Measurements from ENCODE around the gene PPM1H. TPM values are rescaled to one million over a fixed set of nuclear protein-coding genes. Genes with fewer than 3 reads are reported as not detected.

Gene PPM1H
- total RNA-seq, 1 experiment from 2014 or later = 37.1 TPM

DNA sequence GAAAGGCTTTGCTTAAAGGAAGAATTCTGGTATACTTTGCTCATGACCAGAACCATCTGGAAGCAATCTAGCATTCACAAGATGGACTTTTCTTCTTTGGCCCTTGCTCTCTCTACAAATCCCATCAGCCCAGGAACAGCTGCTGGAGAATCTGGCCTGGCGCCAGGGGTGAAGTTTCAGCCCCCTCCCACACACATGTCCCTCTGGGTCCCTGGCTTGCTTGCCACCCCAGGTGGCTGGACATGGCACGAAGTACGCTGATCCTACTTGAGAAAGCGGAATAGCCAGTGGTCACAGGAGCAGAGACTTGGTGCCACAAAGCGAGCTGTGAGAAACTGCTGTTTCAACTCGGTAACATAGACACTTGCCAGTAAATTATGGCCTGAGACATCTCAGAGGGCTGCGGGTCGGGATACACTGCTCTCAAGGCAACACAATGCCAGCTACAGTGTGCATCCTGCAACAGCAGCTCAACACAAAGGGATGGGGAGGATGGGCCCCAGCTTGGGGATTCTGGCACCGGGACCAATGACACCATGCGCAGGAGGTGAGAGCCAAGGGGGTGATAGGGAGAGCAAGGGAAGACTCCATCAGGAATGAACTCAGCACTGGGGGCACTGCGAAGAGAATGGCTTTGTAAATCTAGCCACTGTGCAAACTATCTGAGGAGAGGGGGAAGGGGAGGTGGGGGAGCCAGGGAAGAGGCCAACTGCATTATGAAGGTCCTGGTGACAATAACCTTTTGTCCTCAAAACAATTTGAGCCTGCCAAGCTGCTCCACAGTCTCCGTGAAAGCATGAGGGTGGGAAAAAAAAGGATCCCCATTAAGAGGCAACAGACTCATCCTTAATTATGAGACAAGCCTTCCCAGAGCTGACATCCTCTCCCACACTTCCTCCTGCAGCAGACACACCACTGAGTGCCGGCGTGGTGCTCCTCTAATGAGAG, 219.9 kb downstream of the PPM1H start (continued):
- TF ChIP-seq, protein P1, sequence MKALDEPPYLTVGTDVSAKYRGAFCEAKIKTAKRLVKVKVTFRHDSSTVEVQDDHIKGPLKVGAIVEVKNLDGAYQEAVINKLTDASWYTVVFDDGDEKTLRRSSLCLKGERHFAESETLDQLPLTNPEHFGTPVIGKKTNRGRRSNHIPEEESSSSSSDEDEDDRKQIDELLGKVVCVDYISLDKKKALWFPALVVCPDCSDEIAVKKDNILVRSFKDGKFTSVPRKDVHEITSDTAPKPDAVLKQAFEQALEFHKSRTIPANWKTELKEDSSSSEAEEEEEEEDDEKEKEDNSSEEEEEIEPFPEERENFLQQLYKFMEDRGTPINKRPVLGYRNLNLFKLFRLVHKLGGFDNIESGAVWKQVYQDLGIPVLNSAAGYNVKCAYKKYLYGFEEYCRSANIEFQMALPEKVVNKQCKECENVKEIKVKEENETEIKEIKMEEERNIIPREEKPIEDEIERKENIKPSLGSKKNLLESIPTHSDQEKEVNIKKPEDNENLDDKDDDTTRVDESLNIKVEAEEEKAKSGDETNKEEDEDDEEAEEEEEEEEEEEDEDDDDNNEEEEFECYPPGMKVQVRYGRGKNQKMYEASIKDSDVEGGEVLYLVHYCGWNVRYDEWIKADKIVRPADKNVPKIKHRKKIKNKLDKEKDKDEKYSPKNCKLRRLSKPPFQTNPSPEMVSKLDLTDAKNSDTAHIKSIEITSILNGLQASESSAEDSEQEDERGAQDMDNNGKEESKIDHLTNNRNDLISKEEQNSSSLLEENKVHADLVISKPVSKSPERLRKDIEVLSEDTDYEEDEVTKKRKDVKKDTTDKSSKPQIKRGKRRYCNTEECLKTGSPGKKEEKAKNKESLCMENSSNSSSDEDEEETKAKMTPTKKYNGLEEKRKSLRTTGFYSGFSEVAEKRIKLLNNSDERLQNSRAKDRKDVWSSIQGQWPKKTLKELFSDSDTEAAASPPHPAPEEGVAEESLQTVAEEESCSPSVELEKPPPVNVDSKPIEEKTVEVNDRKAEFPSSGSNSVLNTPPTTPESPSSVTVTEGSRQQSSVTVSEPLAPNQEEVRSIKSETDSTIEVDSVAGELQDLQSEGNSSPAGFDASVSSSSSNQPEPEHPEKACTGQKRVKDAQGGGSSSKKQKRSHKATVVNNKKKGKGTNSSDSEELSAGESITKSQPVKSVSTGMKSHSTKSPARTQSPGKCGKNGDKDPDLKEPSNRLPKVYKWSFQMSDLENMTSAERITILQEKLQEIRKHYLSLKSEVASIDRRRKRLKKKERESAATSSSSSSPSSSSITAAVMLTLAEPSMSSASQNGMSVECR (CRISPR knock-in tag; IDR thresholded peaks at IDR 0.05; ENCODE audit: borderline replicate concordance) = no peak
- TF ChIP-seq MLX (CRISPR knock-in tag; IDR thresholded peaks at IDR 0.05) (no peak), NR3C1 (CRISPR knock-in tag; conservative IDR thresholded peaks at IDR 0.05; ENCODE audit: low read depth) (no peak), NFE2L1 (CRISPR knock-in tag; IDR thresholded peaks at IDR 0.05) (no peak), ZBTB21 (CRISPR knock-in tag; IDR thresholded peaks at IDR 0.05; ENCODE audit: borderline replicate concordance) (no peak), ZNF512 (CRISPR knock-in tag; IDR thresholded peaks at IDR 0.05; ENCODE audit: borderline replicate concordance) (no peak), TEAD4 (CRISPR knock-in tag; IDR thresholded peaks at IDR 0.05) (no peak), ZBTB43 (CRISPR knock-in tag; IDR thresholded peaks at IDR 0.05) (no peak), SMAD3 (CRISPR knock-in tag; IDR thresholded peaks at IDR 0.05; ENCODE audit: borderline replicate concordance) (no peak), PRRX2 (CRISPR knock-in tag; IDR thresholded peaks at IDR 0.05) (no peak)
- TF ChIP-seq, protein P2, sequence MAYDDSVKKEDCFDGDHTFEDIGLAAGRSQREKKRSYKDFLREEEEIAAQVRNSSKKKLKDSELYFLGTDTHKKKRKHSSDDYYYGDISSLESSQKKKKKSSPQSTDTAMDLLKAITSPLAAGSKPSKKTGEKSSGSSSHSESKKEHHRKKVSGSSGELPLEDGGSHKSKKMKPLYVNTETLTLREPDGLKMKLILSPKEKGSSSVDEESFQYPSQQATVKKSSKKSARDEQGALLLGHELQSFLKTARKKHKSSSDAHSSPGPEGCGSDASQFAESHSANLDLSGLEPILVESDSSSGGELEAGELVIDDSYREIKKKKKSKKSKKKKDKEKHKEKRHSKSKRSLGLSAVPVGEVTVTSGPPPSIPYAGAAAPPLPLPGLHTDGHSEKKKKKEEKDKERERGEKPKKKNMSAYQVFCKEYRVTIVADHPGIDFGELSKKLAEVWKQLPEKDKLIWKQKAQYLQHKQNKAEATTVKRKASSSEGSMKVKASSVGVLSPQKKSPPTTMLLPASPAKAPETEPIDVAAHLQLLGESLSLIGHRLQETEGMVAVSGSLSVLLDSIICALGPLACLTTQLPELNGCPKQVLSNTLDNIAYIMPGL (CRISPR knock-in tag; IDR thresholded peaks at IDR 0.05) = no peak

DNA sequence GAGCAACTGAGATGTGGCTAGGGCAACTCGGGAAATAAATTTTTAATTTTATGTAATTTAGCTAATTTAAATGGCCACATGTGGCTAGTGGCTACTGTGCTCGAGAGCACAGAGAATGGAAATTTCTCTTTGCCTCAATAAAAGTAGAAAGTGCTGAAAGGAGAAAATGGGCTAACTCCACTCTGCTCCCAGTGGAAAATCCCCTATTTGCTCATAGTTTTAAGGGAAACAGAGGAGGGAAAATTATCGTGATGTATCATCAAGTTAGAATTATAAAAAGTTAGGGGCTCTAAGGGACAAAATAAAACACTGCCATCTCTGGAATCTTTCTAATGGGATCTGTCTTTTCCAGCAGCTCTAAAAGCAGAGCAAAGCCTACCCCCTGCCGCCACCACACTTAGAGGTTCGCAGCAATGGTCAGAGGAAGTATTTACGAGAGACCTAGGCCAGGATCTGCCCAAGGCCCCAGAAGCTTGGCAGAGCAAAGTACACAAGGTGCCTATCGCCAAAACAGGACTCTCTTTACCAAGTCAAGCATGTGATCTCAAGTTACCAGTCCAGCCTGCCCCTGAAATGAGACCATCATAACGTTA, 220.7 kb downstream of the PPM1H start:
- POLR2A ChIA-PET = interaction anchor here (0.7 kb wide), 1 partner anchor 134 kb away, joined by 4 read pairs; no protein-coding TSS in a partner anchor
- Mint-ChIP-seq H3K27ac (peak overlapping the region; percentile 11; the same call in 1 of the 2 replicates), H3K36me3 (peaks cover 2% of the 10 kb centered on the region), H3K4me1 (peaks cover 45% of the 10 kb centered on the region), H3K27me3 (ENCODE audit: low read depth) (no peaks in the 10 kb centered on the region), H3K9me3 (no peaks in the 10 kb centered on the region), H3K4me3 (no peak overlapping the region)
- ATAC-seq (no peak), DNase-seq (ENCODE audit: low spot score) (no peak)
- CTCF ChIA-PET = interaction anchor here (1.0 to 1.1 kb wide), 2 partner anchors 8 to 133 kb away, joined by 3 to 4 read pairs; no protein-coding TSS in a partner anchor
- TF ChIP-seq USF1 (CRISPR knock-in tag; IDR thresholded peaks at IDR 0.05) = no peak
- no peak for TF ChIP-seq ZNF512 (CRISPR knock-in tag; IDR thresholded peaks at IDR 0.05; ENCODE audit: borderline replicate concordance)
- no peak for TF ChIP-seq ZMAT4 (CRISPR knock-in tag; IDR thresholded peaks at IDR 0.05)
- TF ChIP-seq KAT7 (CRISPR knock-in tag; IDR thresholded peaks at IDR 0.05; ENCODE audit: borderline replicate concordance) = no peak
- no peak for TF ChIP-seq PREB (CRISPR knock-in tag; IDR thresholded peaks at IDR 0.05; ENCODE audit: borderline replicate concordance)
- TF ChIP-seq, protein P3, sequence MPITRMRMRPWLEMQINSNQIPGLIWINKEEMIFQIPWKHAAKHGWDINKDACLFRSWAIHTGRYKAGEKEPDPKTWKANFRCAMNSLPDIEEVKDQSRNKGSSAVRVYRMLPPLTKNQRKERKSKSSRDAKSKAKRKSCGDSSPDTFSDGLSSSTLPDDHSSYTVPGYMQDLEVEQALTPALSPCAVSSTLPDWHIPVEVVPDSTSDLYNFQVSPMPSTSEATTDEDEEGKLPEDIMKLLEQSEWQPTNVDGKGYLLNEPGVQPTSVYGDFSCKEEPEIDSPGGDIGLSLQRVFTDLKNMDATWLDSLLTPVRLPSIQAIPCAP (CRISPR knock-in tag; IDR thresholded peaks at IDR 0.05) = no peak

Measured in WTC11 (cell line).